ENCODE results near the gene LHFPL6. TPM values are rescaled to one million over a fixed set of nuclear protein-coding genes. Genes with fewer than 3 reads are reported as not detected.

The LHFPL6 gene
- total RNA-seq, 1 donor from 2014 or later: 54.8 TPM

GRCh38 chr13:39370554-39370953 is 232.4 kb downstream of the LHFPL6 start:
- DNase-seq (ENCODE audit: extremely low spot score in 2 of 2): no peak
- Histone ChIP-seq H3K27ac (no peak overlapping the region), H3K4me1 (no peaks in the 10 kb centered on the region), H3K4me3 (no peak overlapping the region), H3K9me3 (no peaks in the 10 kb centered on the region), H3K36me3 (no peaks in the 10 kb centered on the region), H3K27me3 (no peaks in the 10 kb centered on the region)
- TF ChIP-seq POLR2A (IDR thresholded peaks at IDR 0.05) (no peak), POLR2AphosphoS5 (IDR thresholded peaks at IDR 0.05; ENCODE audit: insufficient read depth in 1 of 2, low read depth in 1 of 2) (no peak), CTCF (IDR thresholded peaks at IDR 0.05) (no peak)
- intact Hi-C loops (cut with DNase I): no loop called here

- DNase-seq (ENCODE audit: extremely low spot score in 2 of 2): no peak
- Histone ChIP-seq H3K27ac (no peak overlapping the region), H3K4me3 (no peak overlapping the region), H3K4me1 (peaks cover 4% of the 10 kb centered on the region), H3K36me3 (no peaks in the 10 kb centered on the region), H3K27me3 (no peaks in the 10 kb centered on the region), H3K9me3 (no peaks in the 10 kb centered on the region)
- intact Hi-C loops (cut with DNase I): no loop called here
- TF ChIP-seq CTCF (IDR thresholded peaks at IDR 0.05) (no peak), POLR2A (IDR thresholded peaks at IDR 0.05) (no peak), POLR2AphosphoS5 (IDR thresholded peaks at IDR 0.05; ENCODE audit: insufficient read depth in 1 of 2, low read depth in 1 of 2) (no peak)
Observed at GRCh38 chr13:39370048-39370447, 232.9 kb downstream of the LHFPL6 start.

- Histone ChIP-seq H3K27me3 (no peaks in the 10 kb centered on the region), H3K4me1 (peaks cover 7% of the 10 kb centered on the region), H3K9me3 (no peaks in the 10 kb centered on the region), H3K4me3 (no peak overlapping the region), H3K27ac (no peak overlapping the region), H3K36me3 (no peaks in the 10 kb centered on the region)
- TF ChIP-seq POLR2A (IDR thresholded peaks at IDR 0.05) (no peak), CTCF (IDR thresholded peaks at IDR 0.05) (no peak), POLR2AphosphoS5 (IDR thresholded peaks at IDR 0.05; ENCODE audit: insufficient read depth in 1 of 2, low read depth in 1 of 2) (no peak)
- DNase-seq (ENCODE audit: extremely low spot score in 2 of 2): no peak
- intact Hi-C loops (cut with DNase I): no loop called here
Observed at GRCh38 chr13:39369161-39369890, 233.7 kb downstream of the LHFPL6 start.

- DNase-seq (ENCODE audit: extremely low spot score in 2 of 2): no peak
- Histone ChIP-seq H3K27me3 (no peaks in the 10 kb centered on the region), H3K27ac (no peak overlapping the region), H3K36me3 (no peaks in the 10 kb centered on the region), H3K4me3 (no peak overlapping the region), H3K4me1 (peaks cover 7% of the 10 kb centered on the region), H3K9me3 (no peaks in the 10 kb centered on the region)
- intact Hi-C loops (cut with DNase I): no loop called here
- TF ChIP-seq POLR2AphosphoS5 (IDR thresholded peaks at IDR 0.05; ENCODE audit: insufficient read depth in 1 of 2, low read depth in 1 of 2): no peak
- TF ChIP-seq CTCF (IDR thresholded peaks at IDR 0.05): no peak
- TF ChIP-seq POLR2A (IDR thresholded peaks at IDR 0.05): no peak
Observed at GRCh38 chr13:39365879-39366278, 237.1 kb downstream of the LHFPL6 start.

- no peak for DNase-seq (ENCODE audit: extremely low spot score in 2 of 2)
- intact Hi-C loops (cut with DNase I): no loop called here
- Histone ChIP-seq H3K36me3 (no peaks in the 10 kb centered on the region), H3K27ac (no peak overlapping the region), H3K9me3 (no peaks in the 10 kb centered on the region), H3K4me3 (no peak overlapping the region), H3K27me3 (no peaks in the 10 kb centered on the region), H3K4me1 (peaks cover 7% of the 10 kb centered on the region)
- TF ChIP-seq POLR2AphosphoS5 (IDR thresholded peaks at IDR 0.05; ENCODE audit: insufficient read depth in 1 of 2, low read depth in 1 of 2) (no peak), POLR2A (IDR thresholded peaks at IDR 0.05) (no peak), CTCF (IDR thresholded peaks at IDR 0.05) (no peak)
Observed at GRCh38 chr13:39364947-39365468, 238.0 kb downstream of the LHFPL6 start.

Measured in vagina (tissue), 2 donors.